ENCODE measurements around the gene CLSTN1.
A peak's percentile ranks its signal among the peaks of the same experiment; 100 is the strongest.

The CLSTN1 gene

GRCh38 chr1:9774712-9775679 lies 48.8 kb downstream of the CLSTN1 start:
- TF ChIP-seq CTCF (IDR thresholded peaks at IDR 0.05; ENCODE audit: unreplicated experiment in 3 of 3), result no peak
- no peak overlapping the region for H3K4me3 Mint-ChIP-seq
- H3K9me3 Mint-ChIP-seq, result no peaks in the 10 kb centered on the region
- H3K36me3 Mint-ChIP-seq (ENCODE audit: low read depth), result peaks cover 19% of the 10 kb centered on the region
- H3K27me3 Mint-ChIP-seq (ENCODE audit: low read depth), result no peaks in the 10 kb centered on the region
- no peak overlapping the region for H3K27ac Mint-ChIP-seq
- no peaks in the 10 kb centered on the region for H3K4me1 Mint-ChIP-seq

GRCh38 chr1:9770298-9770697 lies 53.5 kb downstream of the CLSTN1 start:
- Mint-ChIP-seq H3K4me3 (no peak overlapping the region), H3K36me3 (ENCODE audit: low read depth) (peaks cover 19% of the 10 kb centered on the region), H3K27ac (no peak overlapping the region), H3K9me3 (no peaks in the 10 kb centered on the region), H3K27me3 (ENCODE audit: low read depth) (no peaks in the 10 kb centered on the region), H3K4me1 (no peaks in the 10 kb centered on the region)
- no peak for TF ChIP-seq CTCF (IDR thresholded peaks at IDR 0.05; ENCODE audit: unreplicated experiment in 3 of 3)

GRCh38 chr1:9768983-9769382 lies 54.8 kb downstream of the CLSTN1 start:
- Mint-ChIP-seq H3K4me3 (no peak overlapping the region), H3K9me3 (no peaks in the 10 kb centered on the region), H3K27me3 (ENCODE audit: low read depth) (no peaks in the 10 kb centered on the region), H3K36me3 (ENCODE audit: low read depth) (peaks cover 23% of the 10 kb centered on the region), H3K4me1 (no peaks in the 10 kb centered on the region), H3K27ac (no peak overlapping the region)
- TF ChIP-seq CTCF (IDR thresholded peaks at IDR 0.05; ENCODE audit: unreplicated experiment in 3 of 3), result no peak

GRCh38 chr1:9767964-9768668 lies 55.6 kb downstream of the CLSTN1 start:
- H3K4me3 Mint-ChIP-seq, result no peak overlapping the region
- H3K27ac Mint-ChIP-seq, result no peak overlapping the region
- TF ChIP-seq CTCF (IDR thresholded peaks at IDR 0.05; ENCODE audit: unreplicated experiment in 3 of 3), result no peak
- no peaks in the 10 kb centered on the region for H3K9me3 Mint-ChIP-seq
- no peaks in the 10 kb centered on the region for H3K27me3 Mint-ChIP-seq (ENCODE audit: low read depth)
- peaks cover 23% of the 10 kb centered on the region for H3K36me3 Mint-ChIP-seq (ENCODE audit: low read depth)
- no peaks in the 10 kb centered on the region for H3K4me1 Mint-ChIP-seq

GRCh38 chr1:9766759-9767442 lies 56.9 kb downstream of the CLSTN1 start:
- Mint-ChIP-seq H3K27ac (peak overlapping the region in 1 of 3 experiments; percentile 2), H3K4me3 (no peak overlapping the region), H3K9me3 (no peaks in the 10 kb centered on the region), H3K4me1 (no peaks in the 10 kb centered on the region), H3K36me3 (ENCODE audit: low read depth) (peaks cover 18% of the 10 kb centered on the region), H3K27me3 (ENCODE audit: low read depth) (no peaks in the 10 kb centered on the region)
- no peak for TF ChIP-seq CTCF (IDR thresholded peaks at IDR 0.05; ENCODE audit: unreplicated experiment in 3 of 3)
